Esophagus muscularis mucosa (tissue), 4 donors: Measurements from ENCODE around the gene CFAP141. TPM values are rescaled to one million over a fixed set of nuclear protein-coding genes. Genes with fewer than 3 reads are reported as not detected.

ENCODE experiments used
- DNase-seq: peaks from one replicate; pipeline ENCODE4 v3.0.0-alpha.2; 2017; ENCODE audit errors: extremely low spot score
- H3K27ac ChIP-seq, 4 donors: fragments of 200-600 bp; sonication (generic); replicated peaks in 1 of 4; 1 replicate in 3 of 4; 2 replicates in 1 of 4; pipeline ENCODE4 v1.5.1; 2016 to 2019; ENCODE audit warnings: mild to moderate bottlenecking in 1 of 4
- H3K27me3 ChIP-seq, 4 donors: fragments of 200-600 bp; sonication (generic); one replicate each; pipeline versions ENCODE4 v1.5.1 to v1.6.0; 2016 to 2019
- H3K36me3 ChIP-seq, 4 donors: fragments of 200-600 bp; sonication (generic); one replicate each; pipeline ENCODE4 v1.5.1; 2016 to 2019
- H3K4me1 ChIP-seq, 4 donors: fragments of 200-600 bp; sonication (generic); one replicate each; pipeline ENCODE4 v1.5.1; 2016 to 2019
- H3K4me3 ChIP-seq, 4 donors: fragments of 200-600 bp; sonication (generic); 1 replicate in 2 of 4; 2 replicates in 2 of 4; pipeline ENCODE4 v1.5.1; 2016 to 2019; ENCODE audit warnings: mild to moderate bottlenecking in 4 of 4, moderate library complexity in 1 of 4
- H3K9me3 ChIP-seq, 4 donors: fragments of 200-600 bp; sonication (generic); 1 replicate in 3 of 4; 2 replicates in 1 of 4; pipeline ENCODE4 v1.5.1; 2016 to 2019
- EP300 ChIP-seq: sonication (generic); formaldehyde crosslinking; IDR thresholded peaks from one replicate; pipeline ENCODE4 v1.6.1; 2017; ENCODE audit warnings: antibody characterized with exemption
- POLR2A ChIP-seq: fragments of 450-650 bp; IDR thresholded peaks from one replicate; pipeline ENCODE4 v1.6.1; 2017; ENCODE audit warnings: antibody characterized with exemption, moderate library complexity, mild to moderate bottlenecking, low read depth
- POLR2AphosphoS5 ChIP-seq, 2 donors: sonication (generic); formaldehyde crosslinking; IDR thresholded peaks; one replicate each; pipeline ENCODE4 v1.6.1; 2017; ENCODE audit warnings: antibody characterized with exemption in 2 of 2
- WGBS: methylation state at CpG from one replicate; pipeline ENCODE4 v1.1.5; 2018; 5-methylcytosine and 5-hydroxymethylcytosine counted together
- intact Hi-C: fragments of 100-400 bp; cut with DNase I; formaldehyde crosslinking; loops from one replicate; pipeline ENCODE4 v1.15.1; 2023
- total RNA-seq, 4 donors: library from RNA; depleted of rRNA; stranded (reverse); fragments of >200 nt; gene quantifications; one replicate each; pipeline versions ENCODE4 v1.1.0 to v1.2.1, GENCODE V29; 2016
- TF ChIP-seq, protein P1 (sequence below), 3 experiments: fragments of 200-600 bp in 2 of 3; fragments of 450-650 bp in 1 of 3; sonication (generic) in 2 of 3; IDR thresholded peaks; one replicate each; pipeline ENCODE4 v1.5.1; 2017 to 2019; ENCODE audit warnings: antibody characterized with exemption in 3 of 3, mild to moderate bottlenecking in 2 of 3, moderate library complexity in 1 of 3

The CFAP141 gene
- total RNA-seq, 4 donors from 2014 or later: not detected

GRCh38 chr1:154170547-154171222, 35.4 kb downstream of the CFAP141 start:
- intact Hi-C loops: no loop called here
- TF ChIP-seq EP300 (no peak), POLR2A (no peak), POLR2AphosphoS5 (IDR thresholded peaks at IDR 0.05) (no peak)
- TF ChIP-seq, protein P1, sequence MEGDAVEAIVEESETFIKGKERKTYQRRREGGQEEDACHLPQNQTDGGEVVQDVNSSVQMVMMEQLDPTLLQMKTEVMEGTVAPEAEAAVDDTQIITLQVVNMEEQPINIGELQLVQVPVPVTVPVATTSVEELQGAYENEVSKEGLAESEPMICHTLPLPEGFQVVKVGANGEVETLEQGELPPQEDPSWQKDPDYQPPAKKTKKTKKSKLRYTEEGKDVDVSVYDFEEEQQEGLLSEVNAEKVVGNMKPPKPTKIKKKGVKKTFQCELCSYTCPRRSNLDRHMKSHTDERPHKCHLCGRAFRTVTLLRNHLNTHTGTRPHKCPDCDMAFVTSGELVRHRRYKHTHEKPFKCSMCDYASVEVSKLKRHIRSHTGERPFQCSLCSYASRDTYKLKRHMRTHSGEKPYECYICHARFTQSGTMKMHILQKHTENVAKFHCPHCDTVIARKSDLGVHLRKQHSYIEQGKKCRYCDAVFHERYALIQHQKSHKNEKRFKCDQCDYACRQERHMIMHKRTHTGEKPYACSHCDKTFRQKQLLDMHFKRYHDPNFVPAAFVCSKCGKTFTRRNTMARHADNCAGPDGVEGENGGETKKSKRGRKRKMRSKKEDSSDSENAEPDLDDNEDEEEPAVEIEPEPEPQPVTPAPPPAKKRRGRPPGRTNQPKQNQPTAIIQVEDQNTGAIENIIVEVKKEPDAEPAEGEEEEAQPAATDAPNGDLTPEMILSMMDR (IDR thresholded peaks at IDR 0.05): no peak
- H3K4me1 ChIP-seq: peaks cover under 1 to 5% (median 4%) of the 10 kb centered on the region in 4 donors
- H3K27me3 ChIP-seq: no peaks in the 10 kb centered on the region
- no peak overlapping the region for H3K4me3 ChIP-seq
- DNase-seq: no peak
- H3K9me3 ChIP-seq: no peaks in the 10 kb centered on the region
- H3K36me3 ChIP-seq: peaks cover 74 to 99% (median 95%) of the 10 kb centered on the region in 4 donors
- no peak overlapping the region for H3K27ac ChIP-seq

DNA sequence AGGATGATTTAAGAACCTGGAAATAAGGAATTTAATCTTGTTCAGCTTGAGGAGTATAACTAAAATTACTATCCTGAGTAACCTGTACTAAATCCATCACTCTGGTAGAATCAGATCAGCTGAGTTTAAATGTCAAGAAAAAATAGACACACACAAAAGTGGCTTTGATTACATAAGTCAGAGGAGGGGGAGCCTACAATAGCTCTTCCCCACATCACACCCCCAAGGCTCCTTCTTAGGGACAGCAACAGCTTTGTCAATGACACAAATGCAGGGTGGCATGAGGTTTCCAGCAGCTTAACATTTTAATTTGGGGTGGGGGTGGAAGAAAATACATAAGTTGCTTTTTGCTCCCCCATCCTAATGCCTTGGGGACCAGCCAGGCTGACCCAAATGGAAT, 38.7 kb downstream of the CFAP141 start:
- Histone ChIP-seq H3K4me1 (no peaks in the 10 kb centered on the region), H3K36me3 (peaks cover 88 to 100% (median 96%) of the 10 kb centered on the region in 4 donors), H3K9me3 (no peaks in the 10 kb centered on the region), H3K27me3 (no peaks in the 10 kb centered on the region), H3K4me3 (no peak overlapping the region), H3K27ac (no peak overlapping the region)
- intact Hi-C loops: no loop called here
- no peak for DNase-seq
- TF ChIP-seq POLR2AphosphoS5 (IDR thresholded peaks at IDR 0.05): no peak
- TF ChIP-seq, protein P1 (IDR thresholded peaks at IDR 0.05): no peak
- no peak for TF ChIP-seq POLR2A
- TF ChIP-seq EP300: no peak

GRCh38 chr1:154166207-154166606, 39.9 kb downstream of the CFAP141 start:
- intact Hi-C loops: no loop called here
- 91% methylated on average over 1 of the region's 1 CpG for WGBS

DNA sequence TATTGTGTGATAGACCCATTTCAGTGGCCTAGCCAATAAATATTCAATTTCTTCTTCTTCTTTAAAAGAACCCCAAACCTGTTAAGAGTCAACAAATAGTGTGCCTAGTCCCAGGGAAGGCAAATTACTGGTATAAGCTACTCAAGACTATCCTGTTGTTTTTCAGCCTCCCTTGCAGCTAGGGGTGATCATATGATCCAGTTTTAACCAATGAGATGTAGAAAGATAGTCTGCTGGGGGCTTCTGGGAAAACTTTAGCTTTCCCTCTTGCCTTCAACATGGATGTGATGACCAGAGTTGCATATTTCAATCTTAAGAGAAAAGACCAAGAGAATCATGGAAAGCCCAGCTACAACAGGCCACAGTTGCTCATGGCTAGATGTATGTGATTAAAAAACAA, 46.6 kb downstream of the CFAP141 start:
- no peak overlapping the region for H3K4me3 ChIP-seq
- H3K27me3 ChIP-seq: no peaks in the 10 kb centered on the region
- H3K4me1 ChIP-seq: peaks cover 14 to 30% (median 23%) of the 10 kb centered on the region in 4 donors
- intact Hi-C loops: no loop called here
- no peak overlapping the region for H3K27ac ChIP-seq
- DNase-seq: no peak
- no peak for TF ChIP-seq POLR2AphosphoS5 (IDR thresholded peaks at IDR 0.05)
- TF ChIP-seq POLR2A: no peak
- TF ChIP-seq EP300: no peak
- TF ChIP-seq, protein P1 (IDR thresholded peaks at IDR 0.05): no peak
- peaks cover 45 to 83% (median 68%) of the 10 kb centered on the region in 4 donors for H3K36me3 ChIP-seq
- no peaks in the 10 kb centered on the region for H3K9me3 ChIP-seq

More at GRCh38 chr1:154166207-154166606, 39.9 kb downstream of the CFAP141 start:
- H3K4me1 ChIP-seq: no peaks in the 10 kb centered on the region
- TF ChIP-seq POLR2A: no peak
- no peak for TF ChIP-seq POLR2AphosphoS5 (IDR thresholded peaks at IDR 0.05)
- TF ChIP-seq, protein P1 (IDR thresholded peaks at IDR 0.05): no peak
- TF ChIP-seq EP300: no peak
- H3K36me3 ChIP-seq: peaks cover 78 to 97% (median 92%) of the 10 kb centered on the region in 4 donors
- H3K27me3 ChIP-seq: no peaks in the 10 kb centered on the region
- H3K27ac ChIP-seq: no peak overlapping the region
- no peak overlapping the region for H3K4me3 ChIP-seq
- DNase-seq: no peak
- no peaks in the 10 kb centered on the region for H3K9me3 ChIP-seq
